Inflammatory macrophage treated with lipopolysaccharide for 1 hour (primary cell): ENCODE data around the gene IGF2.

Experiments
- DNase-seq, 2 donors: peaks; one replicate each; pipeline ENCODE4 v3.0.0-alpha.2; 2020 to 2022

The IGF2 gene

DNA sequence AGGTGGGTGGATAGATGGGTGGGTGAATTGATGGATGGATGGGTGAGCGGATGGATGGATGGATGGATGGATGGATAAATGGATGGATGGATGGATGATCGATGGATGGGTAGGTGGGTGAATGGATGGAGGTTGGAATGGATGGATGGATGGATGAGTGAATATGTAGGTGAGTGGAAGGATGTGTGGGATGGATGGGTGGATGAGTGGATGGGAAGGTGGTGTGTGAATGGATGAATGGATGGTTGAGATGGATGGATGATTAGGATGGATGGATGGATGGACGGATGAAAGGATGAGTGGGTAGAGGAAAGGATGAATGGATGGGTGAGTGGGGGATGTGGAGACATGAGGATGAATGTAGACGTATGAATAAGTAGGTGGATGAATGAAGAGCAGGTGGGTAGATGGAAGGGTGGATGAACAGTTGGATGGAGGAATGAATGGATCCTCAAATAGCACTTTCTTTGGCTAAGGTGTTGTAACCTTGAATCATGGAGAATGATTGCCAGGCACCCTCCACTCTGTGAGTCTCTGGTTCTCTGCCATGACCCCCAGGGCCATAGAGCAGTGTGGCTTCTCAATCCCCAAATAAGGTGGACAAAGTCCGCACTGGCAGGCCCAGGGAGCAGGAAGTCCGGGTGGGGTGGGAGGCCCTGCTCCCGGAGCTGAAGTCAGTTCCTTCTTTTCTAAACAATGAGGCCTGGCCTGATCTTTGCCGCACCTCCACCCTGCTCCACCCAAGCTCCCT lies 36.9 kb downstream of the IGF2 start:
- DNase-seq, result no peak

GRCh38 chr11:2101171-2101675 lies 38.0 kb downstream of the IGF2 start:
- DNase-seq, result no peak

DNA sequence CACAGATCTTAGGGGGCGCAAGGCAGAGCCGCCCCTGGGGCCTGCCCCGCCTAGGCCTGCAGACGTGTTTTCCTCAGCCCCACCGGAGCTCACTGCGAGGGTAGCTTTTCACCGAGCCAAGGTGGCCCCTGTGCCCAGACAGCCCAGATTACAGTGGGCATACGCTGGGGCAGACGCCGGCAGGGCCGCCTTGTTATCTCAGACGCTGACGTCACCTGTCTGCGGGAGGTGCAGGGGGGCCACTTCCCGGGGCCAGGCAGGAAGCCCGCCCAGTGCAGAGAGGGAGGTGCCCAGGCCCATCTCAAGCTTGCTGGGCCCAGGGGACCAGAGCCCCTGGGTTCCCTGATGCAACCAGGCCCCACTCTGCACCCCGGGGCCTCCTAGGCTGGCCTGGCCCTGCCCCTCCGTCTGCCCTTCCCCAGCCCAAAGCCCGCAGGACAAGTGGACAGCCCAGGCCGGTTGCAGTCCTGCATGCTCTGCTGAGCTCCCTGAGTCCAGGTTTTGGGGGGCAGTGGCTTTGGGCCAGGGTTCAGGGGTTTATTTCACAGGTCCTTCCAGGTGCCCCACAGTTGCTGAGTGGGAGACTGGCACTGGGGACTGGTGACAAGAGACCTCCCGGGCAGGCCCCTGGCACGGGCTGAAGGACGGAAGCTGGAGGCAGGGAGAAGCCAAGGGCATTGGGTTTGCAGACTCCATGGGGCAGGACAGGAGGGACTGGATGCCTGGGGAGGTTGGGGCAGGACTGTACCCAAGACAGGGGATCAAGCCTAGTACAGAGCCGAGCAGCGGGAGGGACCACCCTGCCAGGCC lies 38.6 kb downstream of the IGF2 start:
- DNase-seq, result no peak

GRCh38 chr11:2099516-2100349 lies 39.5 kb downstream of the IGF2 start:
- DNase-seq, result no peak

DNA sequence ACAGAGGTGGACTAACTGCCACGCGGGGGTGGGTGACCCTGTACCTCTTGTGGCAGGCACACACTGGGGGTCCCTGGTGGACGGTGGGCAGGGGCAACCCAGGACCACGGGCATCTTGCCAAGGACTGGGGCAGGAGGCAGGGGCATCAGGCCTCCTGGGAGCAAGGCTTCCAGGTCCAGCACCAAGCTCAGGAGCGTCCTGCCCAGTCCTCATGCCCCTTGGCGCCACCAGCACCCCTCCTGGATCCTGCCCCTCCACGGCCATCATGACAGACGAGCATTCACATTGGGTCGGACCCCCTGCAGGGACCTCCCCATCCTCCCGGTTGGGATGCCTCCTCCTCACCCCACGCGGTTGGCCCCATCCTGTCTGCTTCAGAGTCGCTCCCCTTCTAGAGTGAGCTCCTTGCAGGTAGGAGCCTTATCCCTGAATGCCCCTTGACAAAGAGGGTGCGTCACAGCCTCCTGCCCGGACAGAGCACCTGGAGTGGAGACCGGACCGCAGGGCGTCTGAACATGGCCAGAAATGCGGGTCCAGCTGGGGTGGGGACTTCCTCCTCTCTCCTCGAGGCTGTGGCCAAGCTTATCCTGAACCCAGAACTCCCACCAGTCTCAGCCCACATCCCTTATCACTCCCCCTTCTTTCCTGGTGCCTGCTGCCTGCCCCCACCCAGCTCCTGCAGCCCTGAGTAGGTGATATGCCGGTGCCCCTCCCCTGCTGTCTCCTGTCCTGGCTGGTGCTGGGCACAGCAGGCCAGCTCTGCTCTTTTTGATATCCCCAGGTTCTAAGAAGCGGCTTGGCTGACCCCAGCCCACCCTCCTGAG lies 40.3 kb downstream of the IGF2 start:
- no peak for DNase-seq

DNA sequence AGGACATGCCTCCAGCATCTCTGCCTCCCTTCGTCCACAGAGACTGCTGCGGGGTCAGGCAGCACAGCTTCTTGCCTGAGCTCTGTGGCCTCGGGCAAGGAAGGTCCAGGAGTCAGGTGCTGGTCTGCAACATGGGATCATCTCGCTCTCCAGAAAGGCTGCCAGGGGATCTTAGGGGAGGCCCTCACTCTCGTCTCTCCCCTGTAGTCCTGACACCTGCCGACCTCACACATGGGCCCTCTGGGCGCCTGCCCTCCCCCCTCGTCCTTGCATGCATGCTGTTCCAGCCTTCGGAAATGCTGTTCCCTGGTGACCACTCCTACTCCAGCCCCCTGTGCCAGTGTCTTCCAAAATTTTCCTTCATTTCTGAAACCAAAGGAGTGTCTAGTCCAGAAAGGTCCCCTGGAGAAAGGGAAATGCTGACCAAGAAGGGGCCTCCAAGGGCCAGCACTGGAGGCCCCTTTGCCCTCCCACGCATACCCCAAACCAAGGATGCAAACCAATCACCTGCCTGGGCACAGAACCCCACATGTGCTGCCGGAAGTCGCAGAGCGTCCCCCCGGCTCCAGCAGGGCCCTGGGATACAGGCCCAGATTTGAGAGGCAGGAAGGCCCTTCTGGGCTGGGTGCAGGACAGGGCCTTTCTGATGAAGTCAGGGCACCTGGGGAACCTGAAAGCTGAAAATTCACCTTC lies 41.0 kb downstream of the IGF2 start:
- DNase-seq, result no peak

DNA sequence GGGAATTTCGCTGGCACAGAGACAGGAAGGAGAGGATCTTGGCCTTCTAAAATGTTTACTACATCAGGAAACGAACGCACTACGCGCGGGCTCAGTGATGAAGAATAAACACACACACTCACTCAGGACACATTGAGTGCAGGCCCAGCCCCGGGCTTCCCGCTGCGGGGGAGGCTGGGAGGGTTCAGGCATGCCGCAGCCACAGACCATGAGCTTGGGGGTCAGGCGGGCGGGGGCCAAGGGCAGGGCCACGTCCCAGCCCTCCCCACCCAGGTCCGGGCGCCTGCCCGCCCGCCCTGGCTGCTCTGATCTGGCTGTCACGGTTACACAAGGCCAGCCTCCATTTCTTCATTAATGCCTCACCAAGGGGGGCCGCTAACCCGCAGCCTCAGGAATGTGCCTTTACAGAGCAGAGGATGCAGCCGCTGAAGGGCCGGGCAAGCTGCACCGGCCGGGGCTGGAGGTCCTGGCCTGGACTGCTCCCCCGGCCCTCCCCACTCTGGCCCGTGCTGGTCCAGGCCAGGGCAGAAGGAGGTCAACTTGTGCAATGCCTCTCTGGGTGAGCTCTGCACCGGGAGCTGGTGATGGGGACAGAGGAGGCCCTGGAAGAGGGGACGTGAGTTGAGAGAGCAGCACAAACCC lies 41.7 kb downstream of the IGF2 start:
- no peak for DNase-seq

DNA sequence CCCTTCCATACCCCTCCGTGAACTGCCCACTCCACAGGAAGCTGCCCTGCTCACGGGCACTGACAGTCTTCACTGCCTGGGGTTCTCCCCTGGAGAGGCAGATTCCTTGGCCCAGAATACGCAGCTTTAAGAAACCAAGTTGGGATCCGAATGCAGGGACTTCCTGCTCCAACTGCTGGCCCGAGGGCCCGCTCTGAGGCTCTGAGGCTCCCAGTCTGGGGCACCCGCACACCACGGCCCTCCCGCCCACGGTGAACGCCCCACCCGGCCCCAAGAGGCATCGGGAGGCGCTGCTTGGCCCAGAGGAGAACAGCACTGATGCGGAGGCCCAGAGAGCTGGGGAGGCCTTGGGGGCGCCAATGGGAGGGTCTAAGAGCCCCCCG lies 42.3 kb downstream of the IGF2 start:
- no peak for DNase-seq

GRCh38 chr11:2096011-2096918 lies 42.9 kb downstream of the IGF2 start:
- DNase-seq, result no peak

GRCh38 chr11:2095542-2095941 lies 43.6 kb downstream of the IGF2 start:
- DNase-seq, result no peak

- DNase-seq, result no peak
These were observed 44.0 kb downstream of the IGF2 start for GRCh38 chr11:2095198-2095520.

- DNase-seq, result no peak
These were observed 44.6 kb downstream of the IGF2 start for GRCh38 chr11:2094354-2095197.

GRCh38 chr11:2093575-2094353 lies 45.4 kb downstream of the IGF2 start:
- DNase-seq, result no peak

DNA sequence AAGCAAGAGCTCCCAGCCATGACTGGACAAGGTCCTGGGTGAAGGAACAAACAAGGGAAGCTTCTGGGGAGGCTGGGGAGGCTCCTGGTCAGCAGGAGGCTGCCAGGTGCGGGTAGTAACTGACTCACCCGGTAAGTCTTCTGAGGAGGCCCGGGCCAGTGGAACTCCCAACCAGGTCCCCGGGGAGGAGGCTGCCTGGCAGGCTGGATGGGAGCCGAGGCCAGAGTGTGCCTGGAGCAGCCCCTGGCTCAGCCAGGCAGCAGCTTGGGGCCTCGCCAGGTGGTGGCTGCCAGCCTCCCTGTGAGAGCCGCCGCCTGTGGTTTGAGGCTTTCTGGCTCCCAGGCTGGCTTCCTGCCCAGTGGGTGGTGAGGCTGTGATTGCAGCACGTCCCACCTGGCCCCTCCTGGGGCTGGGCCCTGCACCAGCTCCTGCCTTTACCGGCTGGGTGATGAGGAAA lies 46.2 kb downstream of the IGF2 start:
- no peak for DNase-seq

- DNase-seq, result no peak
These were observed 46.7 kb downstream of the IGF2 start for GRCh38 chr11:2092464-2092910.

DNA sequence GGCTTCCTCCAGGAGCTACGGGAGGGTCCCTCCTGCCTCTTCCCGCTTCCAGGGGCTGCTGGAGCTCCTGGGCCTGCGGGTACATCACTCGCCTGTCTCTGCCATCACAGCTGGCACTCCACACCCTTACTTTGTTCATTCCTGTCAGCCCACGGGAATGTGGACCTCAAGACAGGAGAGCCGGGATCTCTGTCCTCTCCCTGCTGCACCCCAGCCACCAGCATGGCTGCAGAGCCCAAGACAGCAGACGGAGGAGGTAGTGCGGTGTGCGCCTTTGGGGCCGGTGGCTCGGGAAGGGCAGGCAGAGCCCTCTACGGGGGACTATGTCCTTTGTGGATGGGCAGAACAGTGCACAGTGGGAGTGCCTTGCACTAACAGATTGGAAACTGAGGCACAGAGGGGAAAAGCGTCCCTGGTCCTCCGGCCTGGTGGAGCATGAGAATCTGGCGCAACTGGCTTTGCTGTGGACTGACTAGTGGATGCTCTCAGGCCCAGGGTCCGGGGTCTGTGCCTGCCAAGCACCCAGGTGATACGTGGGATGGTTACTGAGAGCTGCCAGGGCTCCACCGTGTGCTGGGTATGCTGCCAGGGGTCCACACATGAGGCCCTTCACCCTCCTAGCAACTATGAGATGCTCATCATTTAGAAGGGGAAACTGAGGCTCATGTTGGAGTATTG lies 47.3 kb downstream of the IGF2 start:
- no peak for DNase-seq

DNA sequence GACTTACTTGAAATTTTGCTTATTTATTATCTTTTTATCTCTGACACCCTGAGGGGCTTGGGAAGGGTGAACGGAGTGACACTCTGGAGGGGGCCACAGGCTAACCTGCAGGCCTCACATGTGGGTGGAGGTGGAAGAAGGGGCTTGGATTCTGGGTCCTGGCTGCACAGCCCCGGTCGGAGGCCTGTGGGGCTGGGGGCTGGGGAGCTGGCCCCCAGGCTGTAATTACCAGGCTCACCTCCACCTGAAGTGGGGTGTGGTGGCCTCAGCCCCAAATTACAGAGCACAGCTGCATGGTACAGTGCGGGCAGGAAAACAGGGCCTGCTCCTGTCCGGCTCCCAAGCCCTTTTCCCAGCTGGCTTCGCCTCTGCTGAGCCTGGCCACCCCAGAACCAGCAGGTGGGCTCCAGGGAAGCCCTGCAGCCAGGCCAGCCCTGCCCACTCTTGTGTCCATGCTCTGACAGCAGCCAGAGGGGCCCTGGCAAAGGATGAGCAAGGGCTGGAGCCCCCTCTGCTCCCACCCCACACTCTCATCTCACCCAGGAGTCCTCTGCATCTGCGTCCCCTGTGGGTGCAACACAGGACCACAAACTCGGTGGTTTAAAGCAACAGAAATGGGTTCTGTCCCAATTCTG lies 48.0 kb downstream of the IGF2 start:
- no peak for DNase-seq
